ENCODE results near the gene SNED1.

The SNED1 gene

DNA sequence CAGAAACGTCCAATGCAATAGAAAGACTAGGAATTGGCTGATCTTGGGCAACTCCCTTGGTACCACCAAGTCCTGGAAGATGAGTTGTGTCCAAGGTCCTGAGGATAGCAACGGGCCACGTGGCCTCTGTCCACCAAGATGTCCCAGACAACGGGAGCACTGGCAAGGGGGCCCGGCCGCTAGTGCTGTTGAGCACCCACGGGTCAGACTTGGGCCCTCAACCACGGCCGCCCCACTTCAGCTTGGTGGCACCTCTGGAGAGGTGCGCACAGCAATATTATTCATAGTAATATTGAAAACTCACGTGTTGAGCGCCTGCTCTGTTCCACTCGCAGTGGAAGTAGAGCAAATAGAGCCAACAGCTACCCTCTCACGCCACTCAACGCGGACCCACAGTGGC lies 131.9 kb downstream of the SNED1 start:
- DNase-seq (ENCODE audit: low read depth) = no peak

DNA sequence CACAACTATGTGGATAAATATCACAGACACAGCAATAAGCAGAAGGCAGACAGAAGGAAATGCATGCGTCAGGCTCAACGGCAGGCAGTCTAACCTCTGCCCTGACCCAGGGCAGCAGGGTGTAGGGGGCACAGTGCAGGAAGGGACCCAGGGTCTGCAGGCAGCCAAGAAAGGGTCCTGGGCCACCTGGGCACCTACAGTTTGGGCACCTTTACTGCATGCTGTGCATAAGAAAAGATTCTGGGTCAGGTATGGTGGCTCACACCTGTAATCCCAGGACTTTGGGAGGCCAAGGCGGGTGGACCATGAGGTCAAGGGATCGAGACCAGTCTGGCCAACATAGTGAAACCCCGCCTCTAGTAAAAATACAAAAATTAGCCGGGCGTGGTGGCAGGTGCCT lies 133.1 kb downstream of the SNED1 start:
- DNase-seq (ENCODE audit: low read depth) = no peak

DNA sequence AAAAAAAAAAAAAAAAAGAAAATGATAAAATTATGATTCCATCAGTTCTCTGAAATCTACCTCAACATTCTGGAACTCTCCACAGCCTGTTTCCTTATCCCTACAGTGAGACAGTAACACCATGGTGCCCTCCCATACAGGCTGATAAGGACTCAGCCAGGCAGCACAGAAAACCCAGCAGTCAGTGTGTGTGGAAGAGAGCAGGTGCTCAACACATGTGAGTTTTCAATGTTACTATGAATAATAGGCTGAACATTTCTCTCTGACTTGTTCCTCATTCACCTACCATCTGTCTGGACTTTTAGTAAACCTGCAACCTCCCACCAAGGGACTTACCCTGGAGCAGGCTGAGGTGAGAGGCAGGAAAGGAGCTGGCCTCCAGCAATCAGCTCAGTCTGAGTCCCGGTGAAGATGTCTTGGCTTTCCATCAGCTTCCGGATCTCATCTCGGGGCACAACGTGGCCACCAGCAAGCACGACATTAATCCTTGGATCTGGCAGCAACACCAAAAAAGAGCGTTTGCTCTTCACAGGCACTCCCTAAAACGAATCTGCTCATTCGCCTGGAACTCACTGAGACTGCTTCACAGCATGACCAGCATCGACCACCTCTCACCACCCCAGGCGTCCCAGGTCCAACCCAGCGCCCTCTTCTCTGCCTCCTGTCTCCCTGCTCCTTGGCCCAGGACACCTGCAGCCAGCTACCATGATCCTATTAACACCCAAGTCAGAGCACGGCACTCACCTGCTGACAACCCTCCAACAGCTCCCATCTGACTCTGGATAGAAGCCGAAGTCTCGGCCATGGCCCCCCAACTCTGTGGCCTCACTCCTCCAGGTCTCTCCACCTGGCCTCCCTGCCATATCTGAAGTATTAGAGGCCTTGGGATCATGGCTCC lies 134.4 kb downstream of the SNED1 start:
- DNase-seq (ENCODE audit: low read depth) = no peak

DNA sequence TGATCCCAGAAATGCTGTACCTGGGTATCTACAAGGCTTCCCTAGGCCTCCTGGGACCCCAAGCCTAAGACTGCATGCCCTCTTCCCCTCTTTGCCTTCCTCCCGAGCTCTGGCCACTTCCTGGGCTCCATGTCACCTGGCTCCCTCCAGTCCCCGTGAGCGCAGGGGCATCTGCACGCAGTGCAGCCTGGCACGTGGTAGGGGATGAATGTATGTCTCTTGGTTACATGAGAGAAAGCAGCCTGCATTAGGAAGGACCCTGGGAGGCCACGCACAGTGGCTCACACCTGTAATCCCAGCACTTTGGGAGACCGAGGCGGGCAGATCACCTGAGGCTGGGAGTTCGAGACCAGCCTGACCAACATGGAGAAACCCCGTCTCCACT lies 135.0 kb downstream of the SNED1 start:
- no peak for DNase-seq (ENCODE audit: low read depth)

DNA sequence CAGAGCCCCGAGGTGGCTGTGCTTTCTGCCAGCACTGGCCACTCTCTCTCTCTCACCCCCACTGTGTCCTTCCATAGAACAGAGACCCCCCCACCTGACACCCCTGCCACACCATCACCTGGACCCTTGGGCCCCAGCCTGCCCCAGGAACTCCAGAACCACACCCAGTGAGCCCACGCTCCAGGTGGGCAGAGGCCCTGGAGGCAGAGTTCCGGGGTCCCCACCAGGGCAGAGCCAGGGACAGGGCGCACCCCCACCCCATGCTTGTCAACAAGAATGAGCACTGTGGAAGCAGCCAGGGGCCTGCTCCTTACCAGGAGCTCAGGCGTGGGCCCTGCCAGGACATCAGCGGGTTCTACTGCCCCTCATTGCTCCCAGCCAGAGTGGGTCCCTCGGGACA lies 136.3 kb downstream of the SNED1 start:
- DNase-seq (ENCODE audit: low read depth) = no peak

DNA sequence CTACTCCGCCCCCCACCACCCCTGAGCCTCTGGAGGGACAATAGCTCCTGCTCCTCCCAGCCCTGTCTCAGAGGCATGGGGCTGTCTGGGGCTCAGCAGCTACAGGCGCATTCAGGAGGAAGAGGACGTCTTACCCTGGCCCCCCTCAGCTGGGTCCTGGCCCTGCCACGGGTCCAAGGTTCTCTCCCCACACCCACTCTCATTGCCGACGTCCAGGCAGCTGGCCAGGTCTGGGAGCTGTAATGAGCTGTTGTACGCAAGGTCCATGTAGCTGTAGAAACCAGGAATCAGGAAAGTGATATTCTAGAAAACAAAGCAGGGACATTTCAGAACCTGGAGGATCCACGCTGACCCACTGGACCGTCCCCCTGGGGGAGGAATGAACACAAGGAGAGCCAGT lies 137.3 kb downstream of the SNED1 start:
- DNase-seq (ENCODE audit: low read depth) = no peak

DNA sequence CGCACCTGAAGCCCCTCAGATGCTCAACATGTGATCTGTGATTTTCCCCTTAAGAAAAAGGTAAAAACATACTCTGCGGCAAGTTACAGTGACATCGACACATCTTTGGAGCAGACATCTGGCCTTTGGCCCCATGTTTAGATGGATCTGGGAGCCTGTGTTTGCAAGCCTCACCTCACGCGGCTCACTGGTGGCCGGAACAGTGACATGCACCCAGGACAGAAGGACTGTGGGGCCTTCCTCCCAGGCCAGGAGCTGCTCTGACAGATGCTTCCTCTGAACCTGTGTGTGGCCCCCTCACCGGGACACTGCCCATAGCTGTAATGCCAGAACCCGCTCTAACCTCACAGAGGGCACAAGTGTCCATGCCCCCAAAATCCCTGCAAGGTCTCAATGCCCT lies 137.8 kb downstream of the SNED1 start:
- DNase-seq (ENCODE audit: low read depth) = no peak

DNA sequence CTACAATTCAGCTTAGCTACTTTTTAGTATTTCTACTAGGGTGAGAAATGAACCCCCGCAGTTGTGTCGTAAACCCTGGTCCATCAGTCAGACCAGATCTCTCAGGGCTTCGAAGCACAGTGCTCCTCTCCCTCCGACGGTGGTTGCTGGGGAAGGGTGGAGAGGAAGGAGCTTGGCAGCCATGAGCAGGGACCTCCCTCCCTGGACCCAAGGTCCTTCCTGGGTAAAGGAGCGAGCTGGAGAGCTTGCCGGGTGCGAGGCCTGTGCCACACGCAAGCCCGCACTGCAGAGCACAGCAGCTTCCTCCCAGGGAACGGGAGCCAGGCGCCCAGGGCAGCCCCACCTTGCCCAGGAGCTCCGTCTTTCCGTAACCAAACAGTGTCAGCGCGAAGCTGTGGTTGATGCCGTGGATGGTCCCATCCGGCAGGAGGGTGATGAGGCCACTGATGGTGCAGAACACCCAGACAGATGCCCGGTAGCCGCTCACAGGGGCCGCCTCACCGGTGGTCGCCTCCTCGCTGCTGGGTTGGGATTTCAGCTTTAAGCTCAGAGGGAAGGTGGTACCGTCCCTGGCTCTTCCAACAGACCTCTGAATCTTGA lies 138.3 kb downstream of the SNED1 start:
- no peak for DNase-seq (ENCODE audit: low read depth)

DNA sequence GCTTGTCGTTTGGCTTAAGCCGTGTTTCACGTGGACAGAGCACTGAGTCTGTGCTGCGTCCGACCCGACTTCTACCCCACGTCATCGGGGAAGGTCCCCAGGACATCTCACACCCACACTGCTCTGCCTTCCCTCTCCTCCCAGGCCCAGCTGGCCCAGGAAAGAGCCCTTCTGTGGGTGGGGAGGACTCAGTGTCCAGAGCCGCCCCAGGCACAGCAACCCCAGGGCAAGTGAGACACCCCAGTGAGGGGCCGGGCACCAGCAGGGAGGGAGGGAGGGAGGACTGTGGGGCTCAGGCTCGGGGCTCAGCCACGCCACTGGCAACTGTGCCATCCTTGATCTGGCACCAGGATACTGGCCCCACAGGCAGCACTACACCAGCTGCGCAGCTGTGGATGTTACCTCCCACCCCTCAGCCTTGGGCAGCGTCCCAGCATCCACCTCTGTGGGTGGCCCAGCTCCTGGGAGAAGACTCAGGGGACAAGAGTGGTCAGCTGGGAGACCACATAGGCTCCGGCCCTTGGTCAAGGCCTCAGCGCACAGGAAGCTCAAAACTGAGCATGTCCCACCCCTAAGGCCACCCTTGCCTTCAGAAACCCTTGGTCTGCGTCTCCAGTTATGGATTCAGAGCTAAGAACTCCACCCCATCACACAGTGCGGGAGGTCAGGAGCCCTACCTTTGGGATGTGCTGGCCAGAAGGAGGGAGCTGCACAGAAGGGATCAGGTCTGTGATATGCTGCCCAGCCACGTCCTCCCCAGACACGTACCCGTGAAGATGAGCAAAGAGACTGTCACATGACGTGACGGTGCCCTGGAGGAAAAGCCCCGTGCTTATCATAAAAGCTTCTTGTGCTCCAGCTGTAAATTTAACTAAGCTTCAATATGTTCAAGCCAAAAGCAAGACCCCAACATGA lies 139.1 kb downstream of the SNED1 start:
- no peak for DNase-seq (ENCODE audit: low read depth)

DNA sequence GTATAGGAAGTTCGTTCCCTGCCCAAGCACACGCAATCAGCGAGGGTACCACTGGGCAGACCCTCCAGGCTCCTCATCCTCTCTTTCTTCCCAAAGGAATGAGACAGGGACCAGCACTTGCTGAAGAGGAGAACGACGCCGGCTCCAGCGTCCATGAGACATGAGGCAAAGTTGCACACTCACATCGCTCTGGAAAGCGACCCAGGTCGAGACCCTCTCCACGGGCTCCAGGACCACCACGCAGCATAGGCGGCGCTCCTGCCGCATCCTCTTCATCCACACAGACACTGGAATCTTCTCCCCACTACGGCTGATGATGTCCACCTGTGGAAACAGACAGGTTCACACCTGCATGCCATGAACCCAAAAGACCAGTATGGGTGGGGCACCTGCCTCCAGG lies 140.1 kb downstream of the SNED1 start:
- DNase-seq (ENCODE audit: low read depth) = no peak

DNA sequence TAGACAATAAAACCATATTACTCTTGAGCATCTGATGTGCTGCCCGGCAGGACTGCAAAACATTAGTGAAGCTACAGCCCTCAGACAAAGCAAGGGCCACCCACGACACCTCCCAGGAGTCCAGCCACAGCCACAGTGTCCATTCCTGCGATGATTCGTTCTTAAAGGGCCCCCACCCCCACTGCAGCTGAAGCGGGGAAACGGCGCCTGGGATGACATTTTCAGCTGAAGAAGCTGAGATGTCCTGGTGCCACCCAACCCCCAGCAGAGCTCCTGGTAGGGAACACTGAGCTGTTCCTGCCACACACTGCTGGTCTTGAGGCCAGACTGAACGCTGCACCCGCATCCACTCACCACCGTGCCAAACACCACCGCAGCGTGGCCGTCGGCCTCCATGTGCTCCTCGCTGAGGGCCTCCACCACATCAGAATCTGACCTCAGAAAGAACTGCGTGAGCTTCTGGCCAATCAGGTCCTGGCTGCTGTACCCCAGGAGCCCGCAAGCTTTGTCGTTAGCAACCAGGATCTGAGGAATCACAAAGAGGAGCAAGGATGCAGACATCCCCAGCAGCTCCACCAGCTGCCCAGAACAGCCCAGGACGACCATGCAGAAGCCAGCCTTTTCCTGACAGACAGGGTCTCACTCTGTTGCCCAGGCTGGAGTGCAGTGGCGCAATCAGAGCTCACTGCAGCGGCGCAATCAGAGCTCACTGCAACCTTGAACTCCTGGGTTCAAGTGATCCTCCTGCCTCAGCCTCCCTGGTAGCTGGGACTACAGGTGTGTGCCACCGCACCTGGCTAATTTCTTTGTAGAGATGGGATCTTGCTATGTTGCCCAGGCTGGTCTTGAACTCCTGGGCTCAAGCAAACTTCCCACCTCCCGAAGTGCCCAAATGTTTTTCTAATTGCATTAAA lies 141.4 kb downstream of the SNED1 start:
- DNase-seq (ENCODE audit: low read depth) = no peak

DNA sequence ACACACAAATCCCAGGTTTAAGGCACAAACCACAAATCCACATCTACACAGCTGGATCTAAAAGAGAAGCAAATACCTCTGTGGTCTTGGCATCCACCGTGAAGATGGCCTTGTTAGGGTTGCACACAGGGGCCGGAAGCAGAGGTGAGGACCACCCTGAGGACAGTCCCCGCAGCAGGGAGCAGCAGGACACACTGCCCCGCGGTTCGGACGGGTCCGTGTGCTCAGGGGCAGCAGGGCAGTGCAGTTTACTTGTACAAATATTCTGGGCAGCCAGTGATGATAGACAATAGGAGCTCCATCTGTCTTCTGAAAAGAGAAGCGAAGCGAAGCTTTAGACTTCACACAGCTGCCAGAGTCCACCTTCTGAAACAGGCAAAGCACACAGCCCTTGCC lies 142.0 kb downstream of the SNED1 start:
- DNase-seq (ENCODE audit: low read depth) = no peak

DNA sequence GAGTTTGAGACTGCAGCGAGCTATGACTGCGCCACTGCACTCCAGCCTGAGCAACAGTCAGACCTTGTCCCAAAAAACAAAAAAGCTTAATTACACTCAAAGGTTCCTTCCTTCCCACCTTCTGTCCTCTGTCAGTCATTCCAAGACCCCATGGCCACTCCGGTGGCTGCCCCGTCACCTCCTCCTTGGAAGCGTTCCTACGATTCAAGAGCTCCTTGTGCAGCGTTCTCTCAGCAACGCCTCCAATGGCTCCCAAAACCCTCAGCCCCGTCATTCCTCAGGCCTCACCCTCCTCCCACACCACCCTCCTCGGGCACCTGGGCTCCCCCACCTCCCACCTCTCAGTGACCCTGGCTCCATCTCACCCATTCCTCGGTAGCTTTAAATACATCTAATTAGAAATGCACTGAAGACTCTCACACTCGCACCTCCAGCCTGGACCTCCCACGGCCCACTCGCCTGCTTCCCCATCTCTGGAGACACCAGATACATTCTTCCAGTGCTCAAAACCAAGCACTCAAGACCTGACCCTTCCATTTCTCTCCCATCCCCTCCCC lies 142.9 kb downstream of the SNED1 start:
- no peak for DNase-seq (ENCODE audit: low read depth)

DNA sequence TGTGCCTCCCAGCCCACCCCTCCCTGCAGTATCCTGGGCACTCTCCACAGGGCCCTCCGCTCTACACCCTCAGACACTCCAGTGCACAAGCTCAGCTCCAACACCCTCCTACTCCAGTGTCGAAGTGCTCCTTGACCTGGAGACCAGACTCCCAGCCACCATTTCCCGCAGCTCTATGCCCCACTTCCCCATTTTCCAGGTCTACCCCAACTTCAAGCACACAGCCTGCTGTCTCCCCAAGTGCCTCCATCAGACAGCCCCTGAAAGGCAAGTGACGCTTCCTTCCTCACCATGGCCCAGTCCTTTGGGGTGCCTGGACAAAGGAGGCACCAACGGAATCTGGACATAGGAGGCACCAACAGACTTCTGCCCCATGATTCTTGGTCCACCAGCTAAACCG lies 143.6 kb downstream of the SNED1 start:
- DNase-seq (ENCODE audit: low read depth) = no peak

DNA sequence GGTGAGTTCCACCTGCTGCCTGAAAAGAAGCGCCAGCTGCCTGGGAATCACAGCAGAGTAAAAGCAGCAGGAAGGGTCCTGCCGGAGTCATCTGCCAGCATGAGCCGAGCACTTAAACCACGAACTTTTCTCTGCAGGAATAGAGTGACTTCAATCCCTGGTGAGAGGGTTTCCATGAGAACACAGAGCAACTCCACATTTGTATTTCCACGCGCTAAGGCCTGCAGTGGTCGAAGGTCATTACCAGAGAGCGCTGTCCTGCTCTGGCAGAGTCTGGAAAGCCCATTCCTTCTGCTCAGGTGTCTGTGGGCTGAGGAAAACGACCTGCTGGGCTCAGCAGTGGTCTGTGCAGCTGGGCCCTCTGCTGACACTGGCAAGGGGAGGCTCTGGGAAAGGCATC lies 144.2 kb downstream of the SNED1 start:
- DNase-seq (ENCODE audit: low read depth) = no peak
